ENCODE data around the gene UQCC3. TPM values are rescaled to one million over a fixed set of nuclear protein-coding genes. Genes with fewer than 3 reads are reported as not detected.
"Not testable (repeated sequence)": the region's sequence is repeated elsewhere in the genome, so short reads cannot be mapped to it uniquely, and the experiment has no call there.

The UQCC3 gene
- total RNA-seq, 4 donors from 2014 or later = 6.3 to 7.5 (median 7.1) TPM

GRCh38 chr11:62671236-62671607 is 251 bp upstream of the UQCC3 start:
- intact Hi-C loops (cut with DNase I) = no loop called here
- under 1% methylated on average over 17 of the region's 17 CpGs for WGBS
- H3K4me1 ChIP-seq = peaks cover 40 to 65% (median 54%) of the 10 kb centered on the region in 4 donors

GRCh38 chr11:62673196-62673525 is 1.7 kb downstream of the UQCC3 start:
- Histone ChIP-seq H3K4me1 (peaks cover 30 to 64% (median 49%) of the 10 kb centered on the region in 4 donors), H3K36me3 (peaks cover 20 to 48% (median 44%) of the 10 kb centered on the region in 4 donors)
- intact Hi-C loops (cut with DNase I) = no loop called here

More at GRCh38 chr11:62671236-62671607, 251 bp upstream of the UQCC3 start:
- no peaks in the 10 kb centered on the region for H3K27me3 ChIP-seq
- no peak for DNase-seq (ENCODE audit: extremely low spot score)
- H3K4me3 ChIP-seq = peak overlapping the region; percentile 68 to 90 (median 80)
- peak overlapping the region; percentile 87 to 94 (median 90) for H3K27ac ChIP-seq (replicated peaks in 1 of 4)
- no peaks in the 10 kb centered on the region for H3K9me3 ChIP-seq
- TF ChIP-seq EP300 (IDR thresholded peaks at IDR 0.05) (no peak), POLR2AphosphoS5 (IDR thresholded peaks at IDR 0.05) (no peak), CTCF (IDR thresholded peaks at IDR 0.05) (no peak)
- H3K36me3 ChIP-seq = peaks cover 6 to 42% (median 35%) of the 10 kb centered on the region in 4 donors

GRCh38 chr11:62675415-62675814 is 3.9 kb downstream of the UQCC3 start:
- peaks cover 36 to 64% (median 57%) of the 10 kb centered on the region in 4 donors for H3K4me1 ChIP-seq
- H3K27me3 ChIP-seq; H3K9me3 ChIP-seq; intact Hi-C loops (cut with DNase I); H3K27ac ChIP-seq (replicated peaks in 1 of 4); DNase-seq (ENCODE audit: extremely low spot score); H3K4me3 ChIP-seq: not testable (repeated sequence)
- 93% methylated on average over 10 of the region's 10 CpGs for WGBS
- peaks cover 20 to 48% (median 45%) of the 10 kb centered on the region in 4 donors for H3K36me3 ChIP-seq

More at GRCh38 chr11:62673196-62673525, 1.7 kb downstream of the UQCC3 start:
- Histone ChIP-seq H3K27me3 (no peaks in the 10 kb centered on the region), H3K9me3 (no peaks in the 10 kb centered on the region), H3K4me3 (no peak overlapping the region), H3K27ac (replicated peaks in 1 of 4) (peak overlapping the region in 3 of 4 donors; percentile 89 to 94 (median 92))
- WGBS = 79% methylated on average over 2 of the region's 2 CpGs
- DNase-seq (ENCODE audit: extremely low spot score) = no peak
- TF ChIP-seq POLR2A (IDR thresholded peaks at IDR 0.05; ENCODE audit: low read depth) (no peak), EP300 (IDR thresholded peaks at IDR 0.05) (no peak), CTCF (IDR thresholded peaks at IDR 0.05) (no peak), POLR2AphosphoS5 (IDR thresholded peaks at IDR 0.05) (no peak)

GRCh38 chr11:62676698-62677097 is 5.2 kb downstream of the UQCC3 start:
- Histone ChIP-seq H3K36me3 (peaks cover 20 to 48% (median 45%) of the 10 kb centered on the region in 4 donors), H3K27ac (replicated peaks in 1 of 4) (no peak overlapping the region), H3K4me1 (peaks cover 35 to 68% (median 55%) of the 10 kb centered on the region in 4 donors), H3K9me3 (no peaks in the 10 kb centered on the region), H3K27me3 (no peaks in the 10 kb centered on the region), H3K4me3 (no peak overlapping the region)
- intact Hi-C loops (cut with DNase I) = no loop called here
- no peak for DNase-seq (ENCODE audit: extremely low spot score)
- 51% methylated on average over 6 of the region's 6 CpGs for WGBS
- no peak for TF ChIP-seq EP300 (IDR thresholded peaks at IDR 0.05)
- TF ChIP-seq POLR2AphosphoS5 (IDR thresholded peaks at IDR 0.05) = no peak
- no peak for TF ChIP-seq CTCF (IDR thresholded peaks at IDR 0.05)
- TF ChIP-seq POLR2A (IDR thresholded peaks at IDR 0.05; ENCODE audit: low read depth) = no peak

GRCh38 chr11:62677156-62677555 is 5.7 kb downstream of the UQCC3 start:
- WGBS = 79% methylated on average over 6 of the region's 6 CpGs
- Histone ChIP-seq H3K27ac (replicated peaks in 1 of 4) (peak overlapping the region in 1 of 4 donors; percentile 94), H3K27me3 (no peaks in the 10 kb centered on the region), H3K9me3 (no peaks in the 10 kb centered on the region), H3K4me3 (no peak overlapping the region), H3K4me1 (peaks cover 36 to 65% (median 54%) of the 10 kb centered on the region in 4 donors), H3K36me3 (peaks cover 20 to 48% (median 45%) of the 10 kb centered on the region in 4 donors)
- intact Hi-C loops (cut with DNase I) = no loop called here
- DNase-seq (ENCODE audit: extremely low spot score) = no peak
- TF ChIP-seq POLR2AphosphoS5 (IDR thresholded peaks at IDR 0.05) (no peak), CTCF (IDR thresholded peaks at IDR 0.05) (no peak), POLR2A (IDR thresholded peaks at IDR 0.05; ENCODE audit: low read depth) (no peak), EP300 (IDR thresholded peaks at IDR 0.05) (no peak)
